Measurements from ENCODE around the gene AQP12A.
"Not testable (repeated sequence)": the region's sequence is repeated elsewhere in the genome, so short reads cannot be mapped to it uniquely, and the experiment has no call there.

Gene AQP12A

GRCh38 chr2:240672701-240673190 lies 18.9 kb upstream of the AQP12A start:
- H3K79me2 ChIP-seq (ENCODE audit: insufficient read depth, low read length): no peaks in the 10 kb centered on the region
- no peaks in the 10 kb centered on the region for H4K20me1 ChIP-seq (ENCODE audit: low read depth, low read length)
- H3K9me3 ChIP-seq (ENCODE audit: insufficient read depth, low read length): no peaks in the 10 kb centered on the region
- H3K9ac ChIP-seq (ENCODE audit: low read length): no peak overlapping the region
- no peak overlapping the region for H3K27ac ChIP-seq (ENCODE audit: low read depth, low read length)
- no peak overlapping the region for H3K4me3 ChIP-seq (ENCODE audit: insufficient read depth, low read length, poor library complexity, severe bottlenecking)
- H3F3A ChIP-seq (ENCODE audit: insufficient read depth): no peaks in the 10 kb centered on the region
- no peaks in the 10 kb centered on the region for H3K36me3 ChIP-seq (ENCODE audit: low read length)
- no peak overlapping the region for H3K4me2 ChIP-seq (ENCODE audit: low read depth, low read length, poor library complexity, severe bottlenecking)
- no peak for TF ChIP-seq CTCF (IDR thresholded peaks at IDR 0.05; ENCODE audit: insufficient read depth, low read length, poor library complexity, severe bottlenecking)
- TF ChIP-seq EZH2phosphoT487 (conservative IDR thresholded peaks at IDR 0.05; ENCODE audit: low read length): no peak
- no peaks in the 10 kb centered on the region for H3K27me3 ChIP-seq (ENCODE audit: low read length)
- no peaks in the 10 kb centered on the region for H3K9me2 ChIP-seq (replicated peaks; ENCODE audit: insufficient read depth, low read length)
- H2AFZ ChIP-seq (ENCODE audit: low read depth, low read length, severe bottlenecking): no peak overlapping the region

GRCh38 chr2:240674461-240675184 lies 17.0 kb upstream of the AQP12A start:
- H3K27ac ChIP-seq (ENCODE audit: low read depth, low read length); H3K9me3 ChIP-seq (ENCODE audit: insufficient read depth, low read length); H3K36me3 ChIP-seq (ENCODE audit: low read length); H3K9me2 ChIP-seq (replicated peaks; ENCODE audit: insufficient read depth, low read length); H3F3A ChIP-seq (ENCODE audit: insufficient read depth); H2AFZ ChIP-seq (ENCODE audit: low read depth, low read length, severe bottlenecking); H3K4me2 ChIP-seq (ENCODE audit: low read depth, low read length, poor library complexity, severe bottlenecking); H3K27me3 ChIP-seq (ENCODE audit: low read length); H3K79me2 ChIP-seq (ENCODE audit: insufficient read depth, low read length); H3K4me3 ChIP-seq (ENCODE audit: insufficient read depth, low read length, poor library complexity, severe bottlenecking); H3K9ac ChIP-seq (ENCODE audit: low read length); H4K20me1 ChIP-seq (ENCODE audit: low read depth, low read length): not testable (repeated sequence)

GRCh38 chr2:240675345-240675744 lies 16.3 kb upstream of the AQP12A start:
- not testable (repeated sequence) for H3K27me3 ChIP-seq (ENCODE audit: low read length); H3K4me3 ChIP-seq (ENCODE audit: insufficient read depth, low read length, poor library complexity, severe bottlenecking); H3K36me3 ChIP-seq (ENCODE audit: low read length); H2AFZ ChIP-seq (ENCODE audit: low read depth, low read length, severe bottlenecking); H3K9me3 ChIP-seq (ENCODE audit: insufficient read depth, low read length); H3F3A ChIP-seq (ENCODE audit: insufficient read depth); H4K20me1 ChIP-seq (ENCODE audit: low read depth, low read length); H3K27ac ChIP-seq (ENCODE audit: low read depth, low read length); H3K79me2 ChIP-seq (ENCODE audit: insufficient read depth, low read length); H3K9ac ChIP-seq (ENCODE audit: low read length); H3K9me2 ChIP-seq (replicated peaks; ENCODE audit: insufficient read depth, low read length); H3K4me2 ChIP-seq (ENCODE audit: low read depth, low read length, poor library complexity, severe bottlenecking)

GRCh38 chr2:240678043-240678442 lies 13.6 kb upstream of the AQP12A start:
- not testable (repeated sequence) for H3K4me2 ChIP-seq (ENCODE audit: low read depth, low read length, poor library complexity, severe bottlenecking); H4K20me1 ChIP-seq (ENCODE audit: low read depth, low read length)

GRCh38 chr2:240678909-240679308 lies 12.8 kb upstream of the AQP12A start:
- H3K4me3 ChIP-seq (ENCODE audit: insufficient read depth, low read length, poor library complexity, severe bottlenecking); H3K9me2 ChIP-seq (replicated peaks; ENCODE audit: insufficient read depth, low read length); H4K20me1 ChIP-seq (ENCODE audit: low read depth, low read length); H3K9me3 ChIP-seq (ENCODE audit: insufficient read depth, low read length); H3K36me3 ChIP-seq (ENCODE audit: low read length); H2AFZ ChIP-seq (ENCODE audit: low read depth, low read length, severe bottlenecking); H3K4me2 ChIP-seq (ENCODE audit: low read depth, low read length, poor library complexity, severe bottlenecking); H3F3A ChIP-seq (ENCODE audit: insufficient read depth); H3K27ac ChIP-seq (ENCODE audit: low read depth, low read length); H3K79me2 ChIP-seq (ENCODE audit: insufficient read depth, low read length); H3K27me3 ChIP-seq (ENCODE audit: low read length); H3K9ac ChIP-seq (ENCODE audit: low read length): not testable (repeated sequence)

More at GRCh38 chr2:240678043-240678442, 13.6 kb upstream of the AQP12A start:
- not testable (repeated sequence) for H2AFZ ChIP-seq (ENCODE audit: low read depth, low read length, severe bottlenecking); H3K4me3 ChIP-seq (ENCODE audit: insufficient read depth, low read length, poor library complexity, severe bottlenecking); H3K36me3 ChIP-seq (ENCODE audit: low read length); H3K27ac ChIP-seq (ENCODE audit: low read depth, low read length); H3K79me2 ChIP-seq (ENCODE audit: insufficient read depth, low read length); H3K9ac ChIP-seq (ENCODE audit: low read length); H3K9me3 ChIP-seq (ENCODE audit: insufficient read depth, low read length); H3K9me2 ChIP-seq (replicated peaks; ENCODE audit: insufficient read depth, low read length); H3F3A ChIP-seq (ENCODE audit: insufficient read depth); H3K27me3 ChIP-seq (ENCODE audit: low read length)

- H3K4me3 ChIP-seq (ENCODE audit: insufficient read depth, low read length, poor library complexity, severe bottlenecking); H3K36me3 ChIP-seq (ENCODE audit: low read length); H3K9ac ChIP-seq (ENCODE audit: low read length); H4K20me1 ChIP-seq (ENCODE audit: low read depth, low read length); H3K27ac ChIP-seq (ENCODE audit: low read depth, low read length); H3K9me3 ChIP-seq (ENCODE audit: insufficient read depth, low read length); H3K9me2 ChIP-seq (replicated peaks; ENCODE audit: insufficient read depth, low read length); H3K27me3 ChIP-seq (ENCODE audit: low read length); H3F3A ChIP-seq (ENCODE audit: insufficient read depth); H3K4me2 ChIP-seq (ENCODE audit: low read depth, low read length, poor library complexity, severe bottlenecking); H3K79me2 ChIP-seq (ENCODE audit: insufficient read depth, low read length); H2AFZ ChIP-seq (ENCODE audit: low read depth, low read length, severe bottlenecking): not testable (repeated sequence)
Measured at GRCh38 chr2:240680185-240680584, 11.5 kb upstream of the AQP12A start.

GRCh38 chr2:240682431-240683224 lies 9.0 kb upstream of the AQP12A start, which contains the start of gene AQP12B:
TSS of gene AQP12B (minus strand) at chr2:240682885. CDS start at chr2:240682837, 48 bp downstream.
- not testable (repeated sequence) for H3K4me3 ChIP-seq (ENCODE audit: insufficient read depth, low read length, poor library complexity, severe bottlenecking); H2AFZ ChIP-seq (ENCODE audit: low read depth, low read length, severe bottlenecking); H3K27ac ChIP-seq (ENCODE audit: low read depth, low read length); H3K4me2 ChIP-seq (ENCODE audit: low read depth, low read length, poor library complexity, severe bottlenecking); H3K79me2 ChIP-seq (ENCODE audit: insufficient read depth, low read length); H3K9me2 ChIP-seq (replicated peaks; ENCODE audit: insufficient read depth, low read length); H3K9me3 ChIP-seq (ENCODE audit: insufficient read depth, low read length); H3K36me3 ChIP-seq (ENCODE audit: low read length); H3K27me3 ChIP-seq (ENCODE audit: low read length); H3K9ac ChIP-seq (ENCODE audit: low read length); H4K20me1 ChIP-seq (ENCODE audit: low read depth, low read length); H3F3A ChIP-seq (ENCODE audit: insufficient read depth)
